A549 (cell line): Measurements from ENCODE around the gene CASP3. TPM values are rescaled to one million over a fixed set of nuclear protein-coding genes. Genes with fewer than 3 reads are reported as not detected.

Experiments
- ATAC-seq, 2 experiments: fragments of 200-7000 bp in 1 of 2; fragments of >200 bp in 1 of 2; cut with Nextera tagmentation in 1 of 2; cut with Tn5 transposase in 1 of 2; 3 replicates each; pipeline versions ENCODE4 v1.8.0 to v1.9.1; 2018 to 2020; ENCODE audit warnings: mild to moderate bottlenecking in 1 of 2, moderate library complexity in 1 of 2
- CTCF ChIA-PET: fragments of 300-600 bp; sonication (Branson Sonifier 250); formaldehyde crosslinking; extraction: SDS; loops from one replicate; lab custom pipeline; 2021; ENCODE audit warnings: antibody characterized with exemption, inconsistent platforms; lab: Yijun Ruan, JAX
- POLR2A ChIA-PET: fragments of 350-600 bp; formaldehyde crosslinking; extraction: SDS; loops from one replicate; lab custom pipeline; 2021; ENCODE audit warnings: antibody characterized with exemption, inconsistent platforms; lab: Yijun Ruan, JAX
- DNase-seq, 2 experiments: peaks; one replicate each; pipeline versions ENCODE4 v3.0.0 to v3.0.0-alpha.2; 2011 to 2016; ENCODE audit warnings: low read depth in 1 of 2, low spot score in 1 of 2
- FAIRE-seq: peaks from 2 replicates; lab custom pipeline; 2011; peaks lifted over from hg19 to GRCh38; lab: Jason Lieb, UNC
- H3K27ac ChIP-seq, 2 experiments: fragments of >200 bp; sonication (Bioruptor Twin); formaldehyde crosslinking; 3 replicates each; pipeline ENCODE4 v1.5.1; 2016 to 2017
- H3K4me1 ChIP-seq: fragments of >200 bp; sonication (Bioruptor Twin); formaldehyde crosslinking; 3 replicates; pipeline ENCODE4 v1.6.1; 2016
- H3K4me2 ChIP-seq: fragments of >200 bp; sonication (Bioruptor Twin); formaldehyde crosslinking; 3 replicates; pipeline ENCODE4 v1.6.1; 2016
- H3K4me3 ChIP-seq: fragments of >200 bp; sonication (Bioruptor Twin); formaldehyde crosslinking; 3 replicates; pipeline ENCODE4 v1.5.1; 2016
- H3K9me3 ChIP-seq: fragments of >200 bp; sonication (Bioruptor Twin); formaldehyde crosslinking; 3 replicates; pipeline ENCODE4 v1.6.1; 2016
- BHLHE40 ChIP-seq: IDR thresholded peaks from 2 replicates; pipeline ENCODE4 v1.6.1; 2012; ENCODE audit warnings: low read depth, low read length, inconsistent platforms
- CEBPB ChIP-seq, 2 experiments: fragments of >200 bp in 1 of 2; sonication (Bioruptor Twin) in 1 of 2; formaldehyde crosslinking in 1 of 2; IDR thresholded peaks; 2 replicates each; pipeline ENCODE4 v1.6.1; 2012 to 2016
- EHF ChIP-seq: fragments of 250-450 bp; sonication (Bioruptor Pico); IDR thresholded peaks from 2 replicates; pipeline ENCODE4 v1.5.0; 2020; ENCODE audit warnings: mild to moderate bottlenecking
- EHMT2 ChIP-seq: fragments of 200-600 bp; sonication (generic); IDR thresholded peaks from 2 replicates; pipeline ENCODE4 v1.6.1; 2016; ENCODE audit warnings: antibody characterized with exemption, low read depth, mild to moderate bottlenecking, moderate library complexity
- EP300 ChIP-seq, 2 experiments: fragments of >200 bp; sonication (Bioruptor Twin); formaldehyde crosslinking; IDR thresholded peaks; 2 replicates in 1 of 2; 3 replicates in 1 of 2; pipeline ENCODE4 v1.6.1; 2016 to 2017
- FOSB ChIP-seq: fragments of 250-450 bp; sonication (Bioruptor Pico); IDR thresholded peaks from 2 replicates; pipeline ENCODE4 v1.5.0; 2020; ENCODE audit warnings: mild to moderate bottlenecking, moderate library complexity
- GATA3 ChIP-seq: IDR thresholded peaks from 2 replicates; pipeline ENCODE4 v1.6.1; 2012; ENCODE audit warnings: borderline replicate concordance
- HOXB13 ChIP-seq: fragments of 250-450 bp; sonication (Bioruptor Pico); IDR thresholded peaks from 2 replicates; pipeline ENCODE4 v1.5.0; 2020; ENCODE audit warnings: low read depth, mild to moderate bottlenecking, moderate library complexity
- KDM1A ChIP-seq: fragments of 200-600 bp; sonication (generic); IDR thresholded peaks from 2 replicates; pipeline ENCODE4 v1.6.1; 2016; ENCODE audit warnings: low read depth, mild to moderate bottlenecking
- MAFK ChIP-seq: fragments of 450-650 bp; IDR thresholded peaks from 2 replicates; pipeline ENCODE4 v1.6.1; 2014; ENCODE audit not compliant: partially characterized antibody
- MYC ChIP-seq: IDR thresholded peaks from 2 replicates; pipeline ENCODE4 v1.6.1; 2012; ENCODE audit warnings: mild to moderate bottlenecking, inconsistent platforms, low read length, improper control_type of control experiment, borderline replicate concordance
- POLR2AphosphoS2 ChIP-seq: conservative IDR thresholded peaks from 2 replicates; pipeline ENCODE4 v1.6.1; 2012; ENCODE audit warnings: low read length, improper control_type of control experiment, inconsistent platforms
- RARB ChIP-seq: fragments of 250-450 bp; sonication (Bioruptor Pico); IDR thresholded peaks from 2 replicates; pipeline ENCODE4 v1.8.0; 2021; ENCODE audit warnings: mild to moderate bottlenecking, moderate library complexity
- RFX5 ChIP-seq: fragments of 450-650 bp; IDR thresholded peaks from 2 replicates; pipeline ENCODE4 v1.7.1; 2014; ENCODE audit warnings: antibody characterized with exemption, mild to moderate bottlenecking, moderate library complexity
- RNF2 ChIP-seq: fragments of 200-600 bp; sonication (generic); IDR thresholded peaks from 2 replicates; pipeline ENCODE4 v1.6.1; 2016; ENCODE audit warnings: low read depth, mild to moderate bottlenecking, antibody characterized with exemption, moderate library complexity, borderline replicate concordance
- SMC3 ChIP-seq: fragments of >200 bp; sonication (Bioruptor Twin); formaldehyde crosslinking; IDR thresholded peaks from 3 replicates; pipeline ENCODE4 v1.6.1; 2018; ENCODE audit warnings: inconsistent platforms
- ZC3H11A ChIP-seq: fragments of 450-650 bp; IDR thresholded peaks from 2 replicates; pipeline ENCODE4 v1.6.1; 2014; ENCODE audit warnings: antibody characterized with exemption, mild to moderate bottlenecking
- ZFP36 ChIP-seq: fragments of 450-650 bp; IDR thresholded peaks from 2 replicates; pipeline ENCODE4 v1.6.1; 2014; ENCODE audit warnings: borderline replicate concordance; ENCODE audit not compliant: partially characterized antibody
- ZSCAN20 ChIP-seq: fragments of 250-450 bp; sonication (Bioruptor Pico); IDR thresholded peaks from 2 replicates; pipeline ENCODE4 v1.8.0; 2022; ENCODE audit warnings: mild to moderate bottlenecking, moderate library complexity
- WGBS: methylation state at CpG from one replicate; pipeline ENCODE4 v1.1.6; 2017; ENCODE audit errors: missing lambda C conversion rate; 5-methylcytosine and 5-hydroxymethylcytosine counted together
- polyA plus RNA-seq, 4 experiments: library from polyadenylated mRNA; depleted of rRNA in 3 of 4; stranded (reverse); fragments of >200 nt; fragmentation: RNase III in 1 of 4; extraction: RNeasy Plus Mini Kit Qiagen cat#74134 plus additional on column Dnase treatment in 1 of 4; gene quantifications; 2 replicates in 3 of 4; 3 replicates in 1 of 4; pipeline ENCODE4 v1.2.3, GENCODE V29; 2011 to 2017
- TF ChIP-seq, protein P1 (sequence below): fragments of 450-650 bp; IDR thresholded peaks from 2 replicates; pipeline ENCODE4 v1.6.1; 2014; ENCODE audit warnings: antibody characterized with exemption
- TF ChIP-seq, protein P2 (sequence below): fragments of >200 bp; sonication (Bioruptor Twin); formaldehyde crosslinking; IDR thresholded peaks from 3 replicates; pipeline ENCODE4 v1.6.1; 2016
- TF ChIP-seq, protein P3 (sequence below): fragments of 150-350 bp; IDR thresholded peaks from 2 replicates; pipeline ENCODE4 v1.6.1; 2014; ENCODE audit warnings: low read depth, mild to moderate bottlenecking, low read length
- TF ChIP-seq, protein P4 (sequence below): fragments of >200 bp; sonication (Bioruptor Twin); formaldehyde crosslinking; IDR thresholded peaks from 3 replicates; pipeline ENCODE4 v1.5.1; 2016
- TF ChIP-seq, protein P5 (sequence below): fragments of 250-450 bp; sonication (Bioruptor Pico); IDR thresholded peaks from 2 replicates; pipeline ENCODE4 v1.5.0; 2020; ENCODE audit warnings: low read depth, mild to moderate bottlenecking, moderate library complexity
- TF ChIP-seq, protein P6 (sequence below): IDR thresholded peaks from 2 replicates; pipeline ENCODE4 v1.6.1; 2012

Gene CASP3
- polyA plus RNA-seq, 2 of the 4 experiments (the other 2 are of a cell fraction), result 17.4 to 25.4 TPM

DNA sequence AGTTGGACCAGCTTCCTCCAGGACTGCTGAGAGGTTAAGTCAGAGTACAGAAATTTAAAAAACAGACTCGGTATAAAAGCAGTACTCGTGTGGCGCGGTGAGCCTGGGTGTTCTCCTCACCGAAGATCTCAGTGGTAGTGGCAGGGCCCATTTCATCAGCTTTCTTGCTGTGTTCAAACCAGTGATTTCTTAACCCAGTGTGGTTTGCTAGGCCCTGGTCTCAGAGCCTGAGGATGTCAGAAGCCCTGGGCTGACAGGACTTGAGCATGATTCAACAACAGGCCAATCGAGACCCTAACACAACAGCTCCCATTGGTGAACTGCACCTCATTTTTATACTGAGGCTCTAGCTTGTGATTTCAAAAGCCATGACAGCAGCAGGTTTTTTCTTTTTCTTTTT, 23.5 kb upstream of the CASP3 start:
- no peaks in the 10 kb centered on the region for H3K4me1 ChIP-seq
- H3K4me3 ChIP-seq, result no peak overlapping the region
- CTCF ChIA-PET, result interaction anchor here (0.6 kb wide), 1 partner anchor 1454 kb away, joined by 3 read pairs; no protein-coding TSS in a partner anchor
- TF ChIP-seq, protein P1, sequence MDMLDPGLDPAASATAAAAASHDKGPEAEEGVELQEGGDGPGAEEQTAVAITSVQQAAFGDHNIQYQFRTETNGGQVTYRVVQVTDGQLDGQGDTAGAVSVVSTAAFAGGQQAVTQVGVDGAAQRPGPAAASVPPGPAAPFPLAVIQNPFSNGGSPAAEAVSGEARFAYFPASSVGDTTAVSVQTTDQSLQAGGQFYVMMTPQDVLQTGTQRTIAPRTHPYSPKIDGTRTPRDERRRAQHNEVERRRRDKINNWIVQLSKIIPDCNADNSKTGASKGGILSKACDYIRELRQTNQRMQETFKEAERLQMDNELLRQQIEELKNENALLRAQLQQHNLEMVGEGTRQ, result no peak
- TF ChIP-seq ZC3H11A (no peak), EHF (CRISPR knock-in tag) (no peak), POLR2AphosphoS2 (no peak), MYC (no peak), BHLHE40 (no peak), ZSCAN20 (CRISPR knock-in tag) (no peak), MAFK (no peak), HOXB13 (CRISPR knock-in tag) (no peak), SMC3 (no peak), RFX5 (no peak)
- TF ChIP-seq, protein P2, sequence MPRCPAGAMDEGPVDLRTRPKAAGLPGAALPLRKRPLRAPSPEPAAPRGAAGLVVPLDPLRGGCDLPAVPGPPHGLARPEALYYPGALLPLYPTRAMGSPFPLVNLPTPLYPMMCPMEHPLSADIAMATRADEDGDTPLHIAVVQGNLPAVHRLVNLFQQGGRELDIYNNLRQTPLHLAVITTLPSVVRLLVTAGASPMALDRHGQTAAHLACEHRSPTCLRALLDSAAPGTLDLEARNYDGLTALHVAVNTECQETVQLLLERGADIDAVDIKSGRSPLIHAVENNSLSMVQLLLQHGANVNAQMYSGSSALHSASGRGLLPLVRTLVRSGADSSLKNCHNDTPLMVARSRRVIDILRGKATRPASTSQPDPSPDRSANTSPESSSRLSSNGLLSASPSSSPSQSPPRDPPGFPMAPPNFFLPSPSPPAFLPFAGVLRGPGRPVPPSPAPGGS, result no peak
- TF ChIP-seq, protein P3, sequence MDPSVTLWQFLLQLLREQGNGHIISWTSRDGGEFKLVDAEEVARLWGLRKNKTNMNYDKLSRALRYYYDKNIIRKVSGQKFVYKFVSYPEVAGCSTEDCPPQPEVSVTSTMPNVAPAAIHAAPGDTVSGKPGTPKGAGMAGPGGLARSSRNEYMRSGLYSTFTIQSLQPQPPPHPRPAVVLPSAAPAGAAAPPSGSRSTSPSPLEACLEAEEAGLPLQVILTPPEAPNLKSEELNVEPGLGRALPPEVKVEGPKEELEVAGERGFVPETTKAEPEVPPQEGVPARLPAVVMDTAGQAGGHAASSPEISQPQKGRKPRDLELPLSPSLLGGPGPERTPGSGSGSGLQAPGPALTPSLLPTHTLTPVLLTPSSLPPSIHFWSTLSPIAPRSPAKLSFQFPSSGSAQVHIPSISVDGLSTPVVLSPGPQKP, result no peak
- TF ChIP-seq, protein P4, sequence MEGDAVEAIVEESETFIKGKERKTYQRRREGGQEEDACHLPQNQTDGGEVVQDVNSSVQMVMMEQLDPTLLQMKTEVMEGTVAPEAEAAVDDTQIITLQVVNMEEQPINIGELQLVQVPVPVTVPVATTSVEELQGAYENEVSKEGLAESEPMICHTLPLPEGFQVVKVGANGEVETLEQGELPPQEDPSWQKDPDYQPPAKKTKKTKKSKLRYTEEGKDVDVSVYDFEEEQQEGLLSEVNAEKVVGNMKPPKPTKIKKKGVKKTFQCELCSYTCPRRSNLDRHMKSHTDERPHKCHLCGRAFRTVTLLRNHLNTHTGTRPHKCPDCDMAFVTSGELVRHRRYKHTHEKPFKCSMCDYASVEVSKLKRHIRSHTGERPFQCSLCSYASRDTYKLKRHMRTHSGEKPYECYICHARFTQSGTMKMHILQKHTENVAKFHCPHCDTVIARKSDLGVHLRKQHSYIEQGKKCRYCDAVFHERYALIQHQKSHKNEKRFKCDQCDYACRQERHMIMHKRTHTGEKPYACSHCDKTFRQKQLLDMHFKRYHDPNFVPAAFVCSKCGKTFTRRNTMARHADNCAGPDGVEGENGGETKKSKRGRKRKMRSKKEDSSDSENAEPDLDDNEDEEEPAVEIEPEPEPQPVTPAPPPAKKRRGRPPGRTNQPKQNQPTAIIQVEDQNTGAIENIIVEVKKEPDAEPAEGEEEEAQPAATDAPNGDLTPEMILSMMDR, result no peak
- TF ChIP-seq, protein P5, sequence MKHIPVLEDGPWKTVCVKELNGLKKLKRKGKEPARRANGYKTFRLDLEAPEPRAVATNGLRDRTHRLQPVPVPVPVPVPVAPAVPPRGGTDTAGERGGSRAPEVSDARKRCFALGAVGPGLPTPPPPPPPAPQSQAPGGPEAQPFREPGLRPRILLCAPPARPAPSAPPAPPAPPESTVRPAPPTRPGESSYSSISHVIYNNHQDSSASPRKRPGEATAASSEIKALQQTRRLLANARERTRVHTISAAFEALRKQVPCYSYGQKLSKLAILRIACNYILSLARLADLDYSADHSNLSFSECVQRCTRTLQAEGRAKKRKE, result no peak
- TF ChIP-seq, all 56 proteins: peak for 0
- Histone ChIP-seq H3K27ac (no peak overlapping the region), H3K9me3 (no peaks in the 10 kb centered on the region), H3K4me2 (no peak overlapping the region)
- POLR2A ChIA-PET, result no interaction called here
- 97% methylated on average over 6 of the region's 6 CpGs for WGBS
- DNase-seq (no peak), ATAC-seq (no peak), FAIRE-seq (no peak)

DNA sequence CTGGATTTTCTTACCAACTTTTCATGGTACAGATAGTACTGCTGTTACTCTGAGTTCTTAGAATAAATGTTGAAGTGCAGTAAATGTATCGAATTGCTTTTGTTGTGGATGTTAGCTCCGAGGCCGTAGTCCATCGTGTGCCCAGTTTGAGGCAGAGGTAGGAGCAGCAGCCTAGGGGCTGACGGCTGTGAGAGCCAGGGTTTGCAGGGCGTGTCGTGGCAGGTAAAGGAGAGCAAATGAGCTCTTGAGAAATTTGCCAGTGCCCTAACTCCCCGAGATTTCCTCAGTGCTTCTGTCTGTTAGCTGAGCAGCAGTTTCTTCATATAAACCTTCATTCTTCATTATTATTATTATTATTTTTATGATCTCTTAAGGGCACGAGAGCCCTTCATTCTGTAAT, 21.9 kb upstream of the CASP3 start:
- H3K27ac ChIP-seq, result no peak overlapping the region
- TF ChIP-seq, protein P6, sequence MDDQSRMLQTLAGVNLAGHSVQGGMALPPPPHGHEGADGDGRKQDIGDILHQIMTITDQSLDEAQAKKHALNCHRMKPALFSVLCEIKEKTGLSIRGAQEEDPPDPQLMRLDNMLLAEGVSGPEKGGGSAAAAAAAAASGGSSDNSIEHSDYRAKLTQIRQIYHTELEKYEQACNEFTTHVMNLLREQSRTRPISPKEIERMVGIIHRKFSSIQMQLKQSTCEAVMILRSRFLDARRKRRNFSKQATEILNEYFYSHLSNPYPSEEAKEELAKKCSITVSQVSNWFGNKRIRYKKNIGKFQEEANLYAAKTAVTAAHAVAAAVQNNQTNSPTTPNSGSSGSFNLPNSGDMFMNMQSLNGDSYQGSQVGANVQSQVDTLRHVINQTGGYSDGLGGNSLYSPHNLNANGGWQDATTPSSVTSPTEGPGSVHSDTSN, result no peak
- TF ChIP-seq ZSCAN20 (CRISPR knock-in tag) (no peak), GATA3 (no peak), KDM1A (no peak), CEBPB (IDR thresholded peaks at IDR 0.05) (no peak), EHMT2 (no peak), RARB (CRISPR knock-in tag) (no peak), RFX5 (no peak), RNF2 (no peak), POLR2AphosphoS2 (no peak), BHLHE40 (no peak), ZFP36 (no peak), EP300 (IDR thresholded peaks at IDR 0.05) (no peak), FOSB (CRISPR knock-in tag) (no peak)
- no peak for DNase-seq
- ATAC-seq, result no peak
- ChIA-PET POLR2A (no interaction called here), CTCF (no interaction called here)
- no peaks in the 10 kb centered on the region for H3K4me1 ChIP-seq
- 92% methylated on average over 9 of the region's 9 CpGs for WGBS
- no peak for FAIRE-seq
- no peaks in the 10 kb centered on the region for H3K9me3 ChIP-seq
- no peak overlapping the region for H3K4me3 ChIP-seq
- H3K4me2 ChIP-seq, result no peak overlapping the region
